ENCODE measurements around the gene ARAP2.

The ARAP2 gene

DNA sequence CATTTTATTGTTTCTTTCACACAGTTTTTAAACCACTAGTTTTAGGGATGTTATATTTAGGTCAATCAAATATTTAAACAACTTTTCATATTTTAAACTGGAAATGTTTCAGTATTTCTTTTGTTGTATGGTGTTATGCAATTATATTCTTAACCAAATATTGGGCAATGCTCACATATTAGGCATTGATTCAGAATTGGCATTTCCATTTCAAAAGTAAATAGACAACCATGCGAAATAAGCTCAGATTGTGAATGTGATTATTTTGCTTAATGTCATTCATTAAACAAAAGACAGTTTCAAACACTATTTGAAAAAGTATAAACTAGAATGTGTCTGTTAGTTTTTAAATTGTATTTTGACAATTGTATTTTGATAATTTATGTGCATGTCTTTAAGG lies 36.9 kb downstream of the ARAP2 start (continued):
- TF ChIP-seq, protein P1, sequence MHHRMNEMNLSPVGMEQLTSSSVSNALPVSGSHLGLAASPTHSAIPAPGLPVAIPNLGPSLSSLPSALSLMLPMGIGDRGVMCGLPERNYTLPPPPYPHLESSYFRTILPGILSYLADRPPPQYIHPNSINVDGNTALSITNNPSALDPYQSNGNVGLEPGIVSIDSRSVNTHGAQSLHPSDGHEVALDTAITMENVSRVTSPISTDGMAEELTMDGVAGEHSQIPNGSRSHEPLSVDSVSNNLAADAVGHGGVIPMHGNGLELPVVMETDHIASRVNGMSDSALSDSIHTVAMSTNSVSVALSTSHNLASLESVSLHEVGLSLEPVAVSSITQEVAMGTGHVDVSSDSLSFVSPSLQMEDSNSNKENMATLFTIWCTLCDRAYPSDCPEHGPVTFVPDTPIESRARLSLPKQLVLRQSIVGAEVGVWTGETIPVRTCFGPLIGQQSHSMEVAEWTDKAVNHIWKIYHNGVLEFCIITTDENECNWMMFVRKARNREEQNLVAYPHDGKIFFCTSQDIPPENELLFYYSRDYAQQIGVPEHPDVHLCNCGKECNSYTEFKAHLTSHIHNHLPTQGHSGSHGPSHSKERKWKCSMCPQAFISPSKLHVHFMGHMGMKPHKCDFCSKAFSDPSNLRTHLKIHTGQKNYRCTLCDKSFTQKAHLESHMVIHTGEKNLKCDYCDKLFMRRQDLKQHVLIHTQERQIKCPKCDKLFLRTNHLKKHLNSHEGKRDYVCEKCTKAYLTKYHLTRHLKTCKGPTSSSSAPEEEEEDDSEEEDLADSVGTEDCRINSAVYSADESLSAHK (tag by site-specific recombination; IDR thresholded peaks at IDR 0.05) = no peak
- no peak for TF ChIP-seq ZNF23 (tag by site-specific recombination; IDR thresholded peaks at IDR 0.05; ENCODE audit: borderline replicate concordance)
- TF ChIP-seq HOXD13 (CRISPR knock-in tag; IDR thresholded peaks at IDR 0.05; ENCODE audit: borderline replicate concordance) = no peak
- TF ChIP-seq GLI4 (tag by site-specific recombination; IDR thresholded peaks at IDR 0.05) = no peak
- TF ChIP-seq, protein P2, sequence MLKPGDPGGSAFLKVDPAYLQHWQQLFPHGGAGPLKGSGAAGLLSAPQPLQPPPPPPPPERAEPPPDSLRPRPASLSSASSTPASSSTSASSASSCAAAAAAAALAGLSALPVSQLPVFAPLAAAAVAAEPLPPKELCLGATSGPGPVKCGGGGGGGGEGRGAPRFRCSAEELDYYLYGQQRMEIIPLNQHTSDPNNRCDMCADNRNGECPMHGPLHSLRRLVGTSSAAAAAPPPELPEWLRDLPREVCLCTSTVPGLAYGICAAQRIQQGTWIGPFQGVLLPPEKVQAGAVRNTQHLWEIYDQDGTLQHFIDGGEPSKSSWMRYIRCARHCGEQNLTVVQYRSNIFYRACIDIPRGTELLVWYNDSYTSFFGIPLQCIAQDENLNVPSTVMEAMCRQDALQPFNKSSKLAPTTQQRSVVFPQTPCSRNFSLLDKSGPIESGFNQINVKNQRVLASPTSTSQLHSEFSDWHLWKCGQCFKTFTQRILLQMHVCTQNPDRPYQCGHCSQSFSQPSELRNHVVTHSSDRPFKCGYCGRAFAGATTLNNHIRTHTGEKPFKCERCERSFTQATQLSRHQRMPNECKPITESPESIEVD (tag by site-specific recombination; IDR thresholded peaks at IDR 0.05) = no peak

DNA sequence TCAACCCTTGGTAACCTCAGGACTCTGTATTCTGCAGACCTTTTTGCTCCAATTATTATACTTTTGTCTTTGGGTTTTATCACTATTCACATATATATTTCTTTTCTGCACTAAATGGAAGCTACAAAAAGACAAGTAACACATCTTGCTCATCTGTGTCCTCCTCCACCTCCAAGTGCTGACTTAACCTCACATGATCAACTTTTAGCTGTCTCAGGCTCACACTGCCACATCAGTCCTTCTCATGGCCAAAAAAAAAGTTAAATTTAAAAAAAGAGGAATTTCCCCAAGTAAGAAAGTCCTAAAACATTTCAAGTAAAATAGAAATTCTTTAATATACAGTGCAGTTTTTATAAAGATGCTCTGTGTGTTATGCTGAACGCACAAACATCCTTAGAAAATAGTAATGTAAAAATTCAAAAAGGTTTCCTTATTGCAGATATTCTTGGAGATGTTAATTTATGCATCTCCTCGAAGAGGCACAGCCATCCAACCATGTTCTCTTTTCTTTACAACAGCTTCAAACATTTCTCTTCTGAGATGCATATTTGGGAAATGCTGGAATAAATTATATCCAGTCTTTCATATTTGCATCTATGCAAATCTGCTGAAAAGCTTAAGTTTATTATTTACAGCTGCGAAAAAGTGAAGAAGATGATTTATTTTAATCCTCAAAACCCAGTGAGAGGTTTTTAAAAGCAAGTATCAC lies 37.6 kb downstream of the ARAP2 start:
- CTCF ChIA-PET = no interaction called here
- H3K4me3 ChIP-seq (ENCODE audit: low read depth, low read length) = no peak overlapping the region

DNA sequence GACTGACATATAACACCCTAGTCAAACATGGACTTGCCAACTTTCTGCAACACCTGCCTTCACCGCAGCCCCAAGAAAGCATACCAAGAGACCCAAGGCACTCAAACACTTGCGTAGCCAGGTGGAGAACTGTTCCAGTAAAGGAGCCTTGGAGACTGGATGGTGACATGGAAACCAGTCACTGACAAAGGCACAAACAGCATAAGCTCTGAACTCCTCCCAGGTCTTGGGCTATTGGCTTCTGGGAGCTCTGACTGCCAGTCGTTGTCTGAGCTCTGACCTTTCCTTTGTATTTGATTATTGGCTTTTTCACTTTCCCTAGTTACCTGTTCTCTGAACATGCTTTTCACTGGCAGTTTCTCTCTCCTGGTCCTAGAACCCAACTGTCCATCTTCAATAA lies 38.3 kb downstream of the ARAP2 start:
- ChIA-PET CTCF (no interaction called here), POLR2A (no interaction called here)
- H3K27ac ChIP-seq (ENCODE audit: extremely low read depth, low read depth, low read length) = no peak overlapping the region
- H3K36me3 ChIP-seq (ENCODE audit: control insufficient read depth in 2 of 2, insufficient read depth in 1 of 2, low read length in 2 of 2) = no peaks in the 10 kb centered on the region
- H3K4me3 ChIP-seq (ENCODE audit: low read depth, low read length) = no peak overlapping the region
- peaks cover 2% of the 10 kb centered on the region; the same call in 1 of the 2 replicates for H3K4me1 ChIP-seq (ENCODE audit: control insufficient read depth, insufficient read depth, low read length)
- TF ChIP-seq ZBTB8A (tag by site-specific recombination; IDR thresholded peaks at IDR 0.05) (no peak), PRDM1 (tag by site-specific recombination; IDR thresholded peaks at IDR 0.05) (no peak), ZNF621 (tag by site-specific recombination; IDR thresholded peaks at IDR 0.05) (no peak), ZXDB (tag by site-specific recombination; IDR thresholded peaks at IDR 0.05) (no peak), ZSCAN23 (tag by site-specific recombination; IDR thresholded peaks at IDR 0.05) (no peak)
- TF ChIP-seq, protein P3, sequence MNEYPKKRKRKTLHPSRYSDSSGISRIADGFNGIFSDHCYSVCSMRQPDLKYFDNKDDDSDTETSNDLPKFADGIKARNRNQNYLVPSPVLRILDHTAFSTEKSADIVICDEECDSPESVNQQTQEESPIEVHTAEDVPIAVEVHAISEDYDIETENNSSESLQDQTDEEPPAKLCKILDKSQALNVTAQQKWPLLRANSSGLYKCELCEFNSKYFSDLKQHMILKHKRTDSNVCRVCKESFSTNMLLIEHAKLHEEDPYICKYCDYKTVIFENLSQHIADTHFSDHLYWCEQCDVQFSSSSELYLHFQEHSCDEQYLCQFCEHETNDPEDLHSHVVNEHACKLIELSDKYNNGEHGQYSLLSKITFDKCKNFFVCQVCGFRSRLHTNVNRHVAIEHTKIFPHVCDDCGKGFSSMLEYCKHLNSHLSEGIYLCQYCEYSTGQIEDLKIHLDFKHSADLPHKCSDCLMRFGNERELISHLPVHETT (tag by site-specific recombination; IDR thresholded peaks at IDR 0.05) = no peak
- no peaks in the 10 kb centered on the region for H3K9me3 ChIP-seq (ENCODE audit: control insufficient read depth, insufficient read depth, low read depth, low read length)

More for the DNA sequence above, 37.6 kb downstream of the ARAP2 start:
- POLR2A ChIA-PET = no interaction called here
- Histone ChIP-seq H3K9me3 (ENCODE audit: control insufficient read depth, insufficient read depth, low read depth, low read length) (no peaks in the 10 kb centered on the region), H3K36me3 (ENCODE audit: control insufficient read depth in 2 of 2, insufficient read depth in 1 of 2, low read length in 2 of 2) (no peaks in the 10 kb centered on the region), H3K27ac (ENCODE audit: extremely low read depth, low read depth, low read length) (no peak overlapping the region), H3K4me1 (ENCODE audit: control insufficient read depth, insufficient read depth, low read length) (peaks cover 3% of the 10 kb centered on the region; the same call in 1 of the 2 replicates)
- TF ChIP-seq ZIC2 (tag by site-specific recombination; IDR thresholded peaks at IDR 0.05) (no peak), ZNF521 (tag by site-specific recombination; IDR thresholded peaks at IDR 0.05) (no peak)

DNA sequence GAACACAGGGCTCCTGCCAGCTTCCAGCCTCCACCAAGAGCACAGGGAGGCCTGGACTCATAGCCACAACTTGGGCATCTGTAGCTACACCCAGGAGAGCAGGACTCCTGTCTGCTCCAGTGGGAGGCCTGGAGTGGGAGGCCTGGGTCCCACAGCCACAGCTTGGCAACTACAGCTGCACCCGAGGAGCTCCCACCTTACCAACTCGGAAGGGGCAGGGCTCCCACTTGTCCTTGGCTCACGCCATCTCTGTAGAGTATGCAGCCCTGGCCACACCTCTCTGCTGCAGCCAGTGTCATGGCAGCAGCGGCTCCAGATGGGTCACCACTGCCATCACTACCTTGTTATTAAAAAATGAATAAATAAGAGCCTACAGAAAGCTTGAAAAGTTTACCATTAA lies 45.5 kb downstream of the ARAP2 start:
- POLR2A ChIA-PET = no interaction called here
- TF ChIP-seq ZNF423 (tag by site-specific recombination; IDR thresholded peaks at IDR 0.05) = no peak
- no peak for TF ChIP-seq GLIS2 (tag by site-specific recombination; IDR thresholded peaks at IDR 0.05)
- no peak for TF ChIP-seq ZNF558 (tag by site-specific recombination; IDR thresholded peaks at IDR 0.05)
- no peak for TF ChIP-seq ZNF561 (tag by site-specific recombination; IDR thresholded peaks at IDR 0.05; ENCODE audit: borderline replicate concordance)
- TF ChIP-seq ZNF521 (tag by site-specific recombination; IDR thresholded peaks at IDR 0.05) = no peak
- TF ChIP-seq ZNF707 (tag by site-specific recombination; IDR thresholded peaks at IDR 0.05) = no peak
- TF ChIP-seq GFI1B (tag by site-specific recombination; IDR thresholded peaks at IDR 0.05) = no peak
- no peak for TF ChIP-seq KLF9 (tag by site-specific recombination; IDR thresholded peaks at IDR 0.05; ENCODE audit: low read depth)
- no peak for TF ChIP-seq ZNF510 (tag by site-specific recombination; IDR thresholded peaks at IDR 0.05; ENCODE audit: insufficient replicate concordance)
- no peak for TF ChIP-seq ZNF114 (tag by site-specific recombination; IDR thresholded peaks at IDR 0.05)
- TF ChIP-seq ZNF211 (tag by site-specific recombination; IDR thresholded peaks at IDR 0.05; ENCODE audit: low read depth) = no peak
- no peak for TF ChIP-seq EGR2 (tag by site-specific recombination; IDR thresholded peaks at IDR 0.05; ENCODE audit: low read depth)
- TF ChIP-seq ZNF433 (tag by site-specific recombination; IDR thresholded peaks at IDR 0.05; ENCODE audit: low read depth) = no peak

More for the DNA sequence above, 45.5 kb downstream of the ARAP2 start:
- no peak overlapping the region for H3K27ac ChIP-seq (ENCODE audit: extremely low read depth, low read depth, low read length)
- H3K4me1 ChIP-seq (ENCODE audit: control insufficient read depth, insufficient read depth, low read length) = no peaks in the 10 kb centered on the region
- H3K4me3 ChIP-seq (ENCODE audit: low read depth, low read length) = no peak overlapping the region
- CTCF ChIA-PET = no interaction called here
- no peaks in the 10 kb centered on the region for H3K9me3 ChIP-seq (ENCODE audit: control insufficient read depth, insufficient read depth, low read depth, low read length)
- no peaks in the 10 kb centered on the region for H3K36me3 ChIP-seq (ENCODE audit: control insufficient read depth in 2 of 2, insufficient read depth in 1 of 2, low read length in 2 of 2)

Data from HEK293 (cell line).